CD8-positive, alpha-beta memory T cell (primary cell): ENCODE data around the gene SLC17A7. TPM values are rescaled to one million over a fixed set of nuclear protein-coding genes. Genes with fewer than 3 reads are reported as not detected.
A peak's percentile ranks its signal among the peaks of the same experiment; 100 is the strongest.

Experiments
- CTCF ChIA-PET: fragments of 350-600 bp; sonication (Branson Sonifier 250); formaldehyde crosslinking; loops from one replicate; lab custom pipeline; 2021; ENCODE audit warnings: antibody characterized with exemption; lab: Charles Lee
- POLR2A ChIA-PET: fragments of 350-600 bp; sonication (Branson Sonifier 250); formaldehyde crosslinking; loops from one replicate; lab custom pipeline; 2021; ENCODE audit warnings: antibody characterized with exemption; lab: Charles Lee
- DNase-seq, 5 donors: peaks; one replicate each; pipeline versions ENCODE4 v3.0.0 to v3.0.0-alpha.2; 2020 to 2022; ENCODE audit warnings: mixed read lengths in 1 of 5
- H3K27ac ChIP-seq: one replicate; pipeline ENCODE4 v1.7.0; 2013; ENCODE audit warnings: low read depth, mild to moderate bottlenecking, low read length, moderate library complexity
- H3K27me3 ChIP-seq: 2 replicates; pipeline ENCODE4 v1.7.0; 2013; ENCODE audit warnings: low read length, mild to moderate bottlenecking; ENCODE audit not compliant: insufficient read depth, poor library complexity, severe bottlenecking
- H3K36me3 ChIP-seq: 2 replicates; pipeline ENCODE4 v1.7.0; 2013; ENCODE audit warnings: mild to moderate bottlenecking, low read length, moderate library complexity; ENCODE audit not compliant: insufficient read depth
- H3K4me1 ChIP-seq: 2 replicates; pipeline ENCODE4 v1.7.0; 2013; ENCODE audit warnings: mild to moderate bottlenecking, low read length, moderate library complexity; ENCODE audit not compliant: insufficient read depth
- H3K4me3 ChIP-seq: 2 replicates; pipeline ENCODE4 v1.7.0; 2013; ENCODE audit warnings: mild to moderate bottlenecking, low read length
- H3K9me3 ChIP-seq: 2 replicates; pipeline ENCODE4 v1.7.0; 2013; ENCODE audit warnings: mild to moderate bottlenecking, low read length
- H3K27ac Mint-ChIP-seq, 8 donors: one replicate each; pipeline ENCODE4 v1.8.0; 2020 to 2021; ENCODE audit warnings: mixed read lengths in 8 of 8, mild to moderate bottlenecking in 6 of 8, inconsistent platforms in 3 of 8, moderate library complexity in 3 of 8
- H3K27me3 Mint-ChIP-seq, 2 donors: one replicate each; pipeline ENCODE4 v1.8.0; 2020 to 2021; ENCODE audit warnings: mixed read lengths in 2 of 2, mild to moderate bottlenecking in 1 of 2, moderate library complexity in 1 of 2
- H3K36me3 Mint-ChIP-seq, 3 donors: one replicate each; pipeline ENCODE4 v1.8.0; 2020 to 2021; ENCODE audit warnings: mixed read lengths in 3 of 3, inconsistent platforms in 1 of 3, mild to moderate bottlenecking in 1 of 3
- H3K4me1 Mint-ChIP-seq, 3 donors: one replicate each; pipeline ENCODE4 v1.8.0; 2020 to 2021; ENCODE audit warnings: mixed read lengths in 3 of 3, inconsistent platforms in 1 of 3, mild to moderate bottlenecking in 1 of 3
- H3K4me3 Mint-ChIP-seq, 7 donors: one replicate each; pipeline ENCODE4 v1.8.0; 2020 to 2021; ENCODE audit warnings: mixed read lengths in 7 of 7, mild to moderate bottlenecking in 6 of 7, moderate library complexity in 4 of 7, inconsistent platforms in 2 of 7
- H3K9me3 Mint-ChIP-seq, 5 donors: one replicate each; pipeline ENCODE4 v1.8.0; 2020 to 2022; ENCODE audit warnings: mixed read lengths in 5 of 5, mild to moderate bottlenecking in 3 of 5, moderate library complexity in 2 of 5, inconsistent platforms in 1 of 5
- polyA plus RNA-seq: library from polyadenylated mRNA; unstranded; fragments of 300-500 nt; fragmentation: Illumina TruSeq; gene quantifications from one replicate; pipeline ENCODE4 v1.2.3, GENCODE V29; 2021
- total RNA-seq, 2 experiments: library from RNA; stranded (reverse); gene quantifications; one replicate each; pipeline ENCODE4 v1.2.3, GENCODE V29; 2021

Gene SLC17A7
- total and polyA plus RNA-seq, 3 experiments from 2014 or later: 0.07 to 0.09 TPM; not detected in 1

DNA sequence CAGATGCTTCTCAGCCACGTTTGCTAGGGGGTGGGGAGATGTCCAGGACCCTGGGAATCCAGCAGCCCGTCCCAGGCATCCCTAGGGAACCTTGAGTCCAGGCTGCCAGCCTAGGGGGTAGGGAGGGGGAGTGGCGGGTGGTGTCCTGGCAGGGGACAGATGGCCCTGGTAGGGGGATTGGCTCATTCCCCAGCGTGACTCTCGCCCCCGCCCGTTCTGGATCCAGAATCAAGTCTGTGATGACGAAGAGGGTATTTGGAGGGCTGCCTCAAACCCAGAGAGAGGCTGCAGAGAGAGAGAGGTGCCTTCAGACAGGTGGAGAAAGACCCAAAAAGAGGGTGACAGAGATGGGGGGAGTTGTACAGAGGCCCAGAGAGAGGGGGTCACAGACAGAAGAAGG, 4.1 kb downstream of the SLC17A7 start:
- no peak for DNase-seq
- Mint-ChIP-seq H3K27ac (peak overlapping the region in 1 of 8 donors; percentile 26), H3K4me1 (peaks cover 27 to 43% (median 32%) of the 10 kb centered on the region in 3 donors), H3K27me3 (peaks cover 81 to 96% of the 10 kb centered on the region in 2 donors), H3K4me3 (no peak overlapping the region), H3K36me3 (peaks cover 0 to 1% (median 0%) of the 10 kb centered on the region in 3 donors), H3K9me3 (peaks cover 0 to 2% (median 0%) of the 10 kb centered on the region in 5 donors)
- H3K27ac ChIP-seq: no peak overlapping the region
- peaks cover 15% of the 10 kb centered on the region for H3K4me1 ChIP-seq
- H3K27me3 ChIP-seq: peaks cover 79% of the 10 kb centered on the region
- ChIA-PET CTCF (no interaction called here), POLR2A (no interaction called here)
- no peaks in the 10 kb centered on the region for H3K36me3 ChIP-seq
- no peaks in the 10 kb centered on the region for H3K9me3 ChIP-seq
- H3K4me3 ChIP-seq: no peak overlapping the region

GRCh38 chr19:49436381-49437017, 4.8 kb downstream of the SLC17A7 start:
- no peak overlapping the region for H3K27ac ChIP-seq
- Mint-ChIP-seq H3K27ac (peak overlapping the region in 1 of 8 donors; percentile 64), H3K9me3 (peaks cover 0 to 3% (median 0%) of the 10 kb centered on the region in 5 donors), H3K36me3 (peaks cover 0 to 1% (median 0%) of the 10 kb centered on the region in 3 donors), H3K4me1 (peaks cover 23 to 40% (median 29%) of the 10 kb centered on the region in 3 donors), H3K27me3 (peaks cover 81 to 94% of the 10 kb centered on the region in 2 donors), H3K4me3 (no peak overlapping the region)
- ChIA-PET CTCF (interaction anchor here (1.9 kb wide), 1 partner anchor 8 kb away, joined by 4 read pairs; no protein-coding TSS in a partner anchor), POLR2A (interaction anchor here (0.5 kb wide), 1 partner anchor 40 kb away, joined by 4 read pairs; no protein-coding TSS in a partner anchor)
- H3K36me3 ChIP-seq: no peaks in the 10 kb centered on the region
- H3K27me3 ChIP-seq: peaks cover 79% of the 10 kb centered on the region
- H3K4me3 ChIP-seq: no peak overlapping the region
- DNase-seq: peak; percentile 38 to 65 (median 50)
- H3K9me3 ChIP-seq: no peaks in the 10 kb centered on the region
- H3K4me1 ChIP-seq: peaks cover 8% of the 10 kb centered on the region

- Mint-ChIP-seq H3K36me3 (peaks cover 0 to 1% (median 0%) of the 10 kb centered on the region in 3 donors), H3K27ac (peak overlapping the region in 1 of 8 donors; percentile 23), H3K4me3 (peak overlapping the region in 1 of 7 donors; percentile 64), H3K4me1 (peaks cover 20 to 38% (median 28%) of the 10 kb centered on the region in 3 donors), H3K9me3 (peaks cover 0 to 3% (median 0%) of the 10 kb centered on the region in 5 donors), H3K27me3 (peaks cover 82 to 96% of the 10 kb centered on the region in 2 donors)
- Histone ChIP-seq H3K4me3 (no peak overlapping the region), H3K27me3 (peaks cover 82% of the 10 kb centered on the region), H3K4me1 (peaks cover 7% of the 10 kb centered on the region), H3K9me3 (no peaks in the 10 kb centered on the region), H3K27ac (no peak overlapping the region), H3K36me3 (no peaks in the 10 kb centered on the region)
- ChIA-PET CTCF (interaction anchor here (1.3 to 1.9 kb wide), 2 partner anchors 9 to 44 kb away, joined by 4 read pairs; no protein-coding TSS in a partner anchor), POLR2A (interaction anchor here (0.5 kb wide), 1 partner anchor 35 kb away, joined by 8 read pairs; no protein-coding TSS in a partner anchor)
- no peak for DNase-seq
Observed at GRCh38 chr19:49435670-49436069, 5.7 kb downstream of the SLC17A7 start.

GRCh38 chr19:49434907-49435583, 6.3 kb downstream of the SLC17A7 start:
- H3K4me3 ChIP-seq: no peak overlapping the region
- no peak for DNase-seq
- Mint-ChIP-seq H3K27me3 (peaks cover 78 to 96% of the 10 kb centered on the region in 2 donors), H3K4me3 (peak overlapping the region in 1 of 7 donors; percentile 68), H3K36me3 (peaks cover 0 to 4% (median 0%) of the 10 kb centered on the region in 3 donors), H3K9me3 (peaks cover 0 to 3% (median 0%) of the 10 kb centered on the region in 5 donors), H3K27ac (peak overlapping the region in 2 of 8 donors; percentile 23 to 24), H3K4me1 (peaks cover 19 to 38% (median 26%) of the 10 kb centered on the region in 3 donors)
- no peak overlapping the region for H3K27ac ChIP-seq
- H3K4me1 ChIP-seq: peaks cover 7% of the 10 kb centered on the region
- POLR2A ChIA-PET: interaction anchor here (0.5 kb wide), 1 partner anchor 35 kb away, joined by 8 read pairs; no protein-coding TSS in a partner anchor
- CTCF ChIA-PET: interaction anchor here (1.3 to 1.9 kb wide), 2 partner anchors 10 to 43 kb away, joined by 4 read pairs; no protein-coding TSS in a partner anchor
- no peaks in the 10 kb centered on the region for H3K9me3 ChIP-seq
- H3K27me3 ChIP-seq: peaks cover 82% of the 10 kb centered on the region
- no peaks in the 10 kb centered on the region for H3K36me3 ChIP-seq

GRCh38 chr19:49433240-49433901, 8.0 kb downstream of the SLC17A7 start:
- Histone ChIP-seq H3K9me3 (no peaks in the 10 kb centered on the region), H3K36me3 (no peaks in the 10 kb centered on the region), H3K27ac (no peak overlapping the region), H3K27me3 (peaks cover 83% of the 10 kb centered on the region), H3K4me3 (no peak overlapping the region), H3K4me1 (peaks cover 11% of the 10 kb centered on the region)
- ChIA-PET POLR2A (no interaction called here), CTCF (no interaction called here)
- no peak for DNase-seq
- Mint-ChIP-seq H3K36me3 (peaks cover 0 to 4% (median 0%) of the 10 kb centered on the region in 3 donors), H3K9me3 (peaks cover 0 to 3% (median 0%) of the 10 kb centered on the region in 5 donors), H3K27me3 (peaks cover 75 to 95% of the 10 kb centered on the region in 2 donors), H3K4me3 (peak overlapping the region; percentile 4 to 78 (median 44)), H3K4me1 (peaks cover 23 to 43% (median 26%) of the 10 kb centered on the region in 3 donors), H3K27ac (peak overlapping the region in 1 of 8 donors; percentile 63)

GRCh38 chr19:49432141-49433073, 8.9 kb downstream of the SLC17A7 start:
- Mint-ChIP-seq H3K4me3 (peak overlapping the region in 3 of 7 donors; percentile 19 to 68 (median 52)), H3K9me3 (peaks cover 0 to 3% (median 0%) of the 10 kb centered on the region in 5 donors), H3K36me3 (peaks cover 0 to 4% (median 0%) of the 10 kb centered on the region in 3 donors), H3K27me3 (peaks cover 73 to 93% of the 10 kb centered on the region in 2 donors), H3K4me1 (peaks cover 27 to 49% (median 29%) of the 10 kb centered on the region in 3 donors), H3K27ac (peak overlapping the region in 2 of 8 donors; percentile 19 to 32)
- Histone ChIP-seq H3K27ac (no peak overlapping the region), H3K27me3 (peaks cover 79% of the 10 kb centered on the region), H3K36me3 (no peaks in the 10 kb centered on the region), H3K4me1 (peaks cover 19% of the 10 kb centered on the region), H3K4me3 (no peak overlapping the region), H3K9me3 (no peaks in the 10 kb centered on the region)
- ChIA-PET POLR2A (interaction anchor here (0.6 kb wide), 1 partner anchor 151 kb away, joined by 3 read pairs; no protein-coding TSS in a partner anchor), CTCF (interaction anchor here (1.4 kb wide), 1 partner anchor 38 kb away, joined by 3 read pairs; no protein-coding TSS in a partner anchor)
- DNase-seq: peak in 1 of 5 donors; percentile 20
